HG03460 (cell line): Measurements from ENCODE around the gene BAHD1.

ENCODE experiments used
- ATAC-seq: cut with Tn5 transposase; IDR thresholded peaks from one replicate; pipeline ENCODE4 v1.9.1; 2021; ENCODE audit not compliant: unreplicated experiment

Gene BAHD1

GRCh38 chr15:40464595-40465185, 23.9 kb downstream of the BAHD1 start:
- no peak for ATAC-seq

- ATAC-seq, result no peak
Observed at GRCh38 chr15:40465939-40466338, 25.2 kb downstream of the BAHD1 start.

DNA sequence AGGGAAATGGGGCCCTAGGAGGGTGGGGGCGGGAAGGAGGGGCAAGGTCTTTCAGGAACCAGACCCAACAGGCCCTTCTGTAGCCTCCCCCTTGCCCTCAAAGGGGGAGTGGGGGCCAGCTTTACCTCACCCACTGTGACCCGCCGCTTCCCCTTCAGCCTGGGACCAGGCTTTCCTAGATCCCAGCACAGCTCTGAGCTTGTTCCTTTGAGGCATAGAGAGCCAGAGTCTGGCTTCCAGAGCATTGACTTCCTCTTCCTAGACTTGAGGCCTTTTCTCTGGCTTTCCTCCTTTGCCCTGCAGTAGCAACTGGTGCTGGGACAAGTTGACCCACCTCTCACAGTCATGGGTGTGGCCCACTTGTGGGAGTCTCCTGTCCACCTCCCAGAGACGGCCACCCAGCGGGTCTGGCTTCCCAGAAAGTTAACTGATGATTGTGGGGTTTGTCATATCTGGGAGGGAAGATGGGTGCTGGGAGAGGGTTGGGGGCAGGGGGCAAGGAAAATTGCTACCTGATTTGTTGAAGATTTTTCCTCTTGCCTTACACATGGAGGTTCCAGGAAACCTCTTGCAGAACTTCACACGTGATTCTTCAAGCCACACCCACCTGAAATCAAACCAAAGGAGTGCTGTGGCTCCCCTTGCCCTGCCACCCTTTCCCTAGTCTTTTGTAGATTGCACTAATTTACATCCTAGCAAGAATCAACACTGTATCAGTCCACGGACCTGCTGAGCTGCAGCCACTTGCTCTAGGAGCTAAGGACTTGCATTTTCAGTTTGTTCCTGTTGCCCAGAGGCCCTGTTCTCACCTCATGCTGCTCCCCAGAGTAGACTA, 25.9 kb downstream of the BAHD1 start:
- ATAC-seq, result no peak

- no peak for ATAC-seq
Observed at GRCh38 chr15:40467261-40467615, 26.5 kb downstream of the BAHD1 start.

- no peak for ATAC-seq
Observed at GRCh38 chr15:40468898-40469331, 28.2 kb downstream of the BAHD1 start.

DNA sequence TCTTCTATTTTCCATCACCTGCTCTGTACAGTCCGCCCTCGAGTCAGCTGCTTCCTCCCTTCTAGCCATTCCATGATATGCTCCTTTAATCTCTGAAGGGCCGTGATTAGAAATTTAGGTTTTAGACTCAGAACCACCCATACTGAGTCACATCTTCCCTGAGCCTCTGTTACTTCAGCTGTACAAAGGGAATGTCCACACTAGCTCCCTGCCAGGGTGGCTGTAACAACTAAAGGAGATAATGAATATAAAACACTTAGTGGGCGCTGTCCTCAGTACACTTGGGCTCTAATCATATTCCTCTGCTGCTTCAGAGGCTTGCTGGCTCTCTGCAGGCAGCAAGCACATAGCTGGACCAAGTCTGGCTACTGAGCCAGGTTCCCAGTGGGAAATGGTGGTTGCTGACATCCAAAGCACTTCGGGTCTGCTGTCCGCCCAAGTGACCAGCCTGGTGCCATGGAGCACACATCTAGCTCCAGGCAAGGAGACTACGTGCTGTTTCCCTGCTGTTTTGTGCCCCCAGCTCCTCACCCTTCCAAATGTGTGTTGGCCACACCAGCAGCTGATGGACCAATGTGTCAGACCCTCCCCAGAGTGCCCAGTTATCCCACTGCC, 29.1 kb downstream of the BAHD1 start:
- no peak for ATAC-seq

- peak; percentile 65 for ATAC-seq
Observed at GRCh38 chr15:40470423-40471104, 29.8 kb downstream of the BAHD1 start, which contains the start of gene CHST14. TSS of gene CHST14 (plus strand) at chr15:40470984. CDS start at chr15:40471214, 230 bp downstream.

DNA sequence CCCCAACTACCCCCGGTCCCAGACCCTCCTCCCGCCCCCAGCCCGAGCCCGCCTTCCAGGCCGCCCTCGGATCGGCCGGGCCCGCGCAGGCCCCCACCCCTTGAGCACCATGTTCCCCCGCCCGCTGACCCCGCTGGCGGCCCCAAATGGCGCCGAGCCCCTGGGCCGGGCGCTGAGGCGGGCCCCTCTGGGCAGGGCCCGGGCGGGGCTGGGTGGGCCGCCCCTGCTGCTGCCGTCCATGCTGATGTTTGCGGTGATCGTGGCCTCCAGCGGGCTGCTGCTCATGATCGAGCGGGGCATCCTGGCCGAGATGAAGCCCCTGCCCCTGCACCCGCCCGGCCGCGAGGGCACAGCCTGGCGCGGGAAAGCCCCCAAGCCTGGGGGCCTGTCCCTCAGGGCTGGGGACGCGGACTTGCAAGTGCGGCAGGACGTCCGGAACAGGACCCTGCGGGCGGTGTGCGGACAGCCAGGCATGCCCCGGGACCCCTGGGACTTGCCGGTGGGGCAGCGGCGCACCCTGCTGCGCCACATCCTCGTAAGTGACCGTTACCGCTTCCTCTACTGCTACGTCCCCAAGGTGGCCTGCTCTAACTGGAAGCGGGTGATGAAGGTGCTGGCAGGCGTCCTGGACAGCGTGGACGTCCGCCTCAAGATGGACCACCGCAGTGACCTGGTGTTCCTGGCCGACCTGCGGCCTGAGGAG, 30.5 kb downstream of the BAHD1 start:
- ATAC-seq, result peak; percentile 40

DNA sequence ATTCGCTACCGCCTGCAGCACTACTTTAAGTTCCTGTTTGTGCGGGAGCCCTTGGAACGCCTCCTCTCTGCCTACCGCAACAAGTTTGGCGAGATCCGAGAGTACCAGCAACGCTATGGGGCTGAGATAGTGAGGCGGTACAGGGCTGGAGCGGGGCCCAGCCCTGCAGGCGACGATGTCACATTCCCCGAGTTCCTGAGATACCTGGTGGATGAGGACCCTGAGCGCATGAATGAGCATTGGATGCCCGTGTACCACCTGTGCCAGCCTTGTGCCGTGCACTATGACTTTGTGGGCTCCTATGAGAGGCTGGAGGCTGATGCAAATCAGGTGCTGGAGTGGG, 31.0 kb downstream of the BAHD1 start:
- ATAC-seq, result peak; percentile 25

DNA sequence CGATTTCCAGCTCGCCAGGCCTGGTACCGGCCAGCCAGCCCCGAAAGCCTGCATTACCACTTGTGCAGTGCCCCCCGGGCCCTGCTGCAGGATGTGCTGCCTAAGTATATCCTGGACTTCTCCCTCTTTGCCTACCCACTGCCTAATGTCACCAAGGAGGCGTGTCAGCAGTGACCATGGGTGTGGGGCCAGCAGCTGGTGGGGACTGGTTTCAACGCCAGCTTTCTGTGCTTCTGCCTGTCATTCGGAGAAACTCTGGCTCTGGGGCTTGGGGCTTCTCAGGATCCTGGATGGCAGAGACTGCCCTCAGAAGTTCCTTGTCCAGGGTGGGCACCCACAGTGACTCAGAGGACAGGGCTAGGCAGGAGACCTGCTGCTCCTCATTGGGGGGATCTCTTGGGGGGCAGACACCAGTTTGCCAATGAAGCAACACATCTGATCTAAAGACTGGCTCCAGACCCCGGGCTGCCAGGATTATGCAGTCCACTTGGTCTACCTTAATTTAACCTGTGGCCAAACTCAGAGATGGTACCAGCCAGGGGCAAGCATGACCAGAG, 31.5 kb downstream of the BAHD1 start:
- no peak for ATAC-seq

DNA sequence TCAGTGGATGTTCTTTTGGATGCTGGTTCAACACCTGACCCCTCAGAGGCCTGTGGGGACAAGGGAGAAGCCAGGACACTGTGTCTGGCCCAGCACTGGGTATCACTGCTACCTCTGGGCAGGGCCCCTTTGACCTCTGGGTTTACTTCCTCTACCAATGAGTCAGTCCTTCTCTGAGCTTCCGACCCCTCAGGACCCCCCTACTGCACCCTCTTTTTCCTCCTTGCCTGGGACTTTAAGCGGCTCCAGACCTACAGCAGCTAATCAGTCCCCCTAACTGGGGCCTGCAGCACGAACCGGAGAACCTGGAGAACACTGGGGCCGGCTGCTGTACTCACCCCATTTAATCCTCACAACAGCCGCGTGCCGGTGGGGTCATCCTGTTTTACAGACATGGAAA, 33.8 kb downstream of the BAHD1 start:
- no peak for ATAC-seq

GRCh38 chr15:40477642-40478327, 37.0 kb downstream of the BAHD1 start:
- no peak for ATAC-seq

DNA sequence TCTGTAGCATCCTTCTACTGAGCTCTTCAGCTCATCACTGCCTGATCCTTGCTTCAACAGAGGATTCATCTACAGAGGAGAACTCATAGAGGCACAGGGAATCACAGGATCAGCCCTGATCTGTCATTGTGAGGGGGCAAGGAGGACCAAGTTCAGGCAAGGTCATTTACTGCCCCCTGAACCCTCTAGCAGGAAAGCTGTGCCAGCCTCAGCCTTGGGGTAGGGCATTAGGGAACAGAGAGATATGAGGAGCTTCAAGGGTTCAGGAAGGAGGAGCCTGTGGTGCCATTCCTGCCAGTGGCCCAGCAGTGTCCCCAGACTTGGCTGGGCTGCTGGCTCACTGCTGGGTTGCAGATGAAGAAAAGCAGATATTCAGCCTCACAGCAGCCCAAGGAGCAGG, 38.3 kb downstream of the BAHD1 start:
- no peak for ATAC-seq

- no peak for ATAC-seq
Observed at GRCh38 chr15:40481341-40482074, 40.8 kb downstream of the BAHD1 start.

GRCh38 chr15:40483919-40484318, 43.2 kb downstream of the BAHD1 start:
- ATAC-seq, result no peak

DNA sequence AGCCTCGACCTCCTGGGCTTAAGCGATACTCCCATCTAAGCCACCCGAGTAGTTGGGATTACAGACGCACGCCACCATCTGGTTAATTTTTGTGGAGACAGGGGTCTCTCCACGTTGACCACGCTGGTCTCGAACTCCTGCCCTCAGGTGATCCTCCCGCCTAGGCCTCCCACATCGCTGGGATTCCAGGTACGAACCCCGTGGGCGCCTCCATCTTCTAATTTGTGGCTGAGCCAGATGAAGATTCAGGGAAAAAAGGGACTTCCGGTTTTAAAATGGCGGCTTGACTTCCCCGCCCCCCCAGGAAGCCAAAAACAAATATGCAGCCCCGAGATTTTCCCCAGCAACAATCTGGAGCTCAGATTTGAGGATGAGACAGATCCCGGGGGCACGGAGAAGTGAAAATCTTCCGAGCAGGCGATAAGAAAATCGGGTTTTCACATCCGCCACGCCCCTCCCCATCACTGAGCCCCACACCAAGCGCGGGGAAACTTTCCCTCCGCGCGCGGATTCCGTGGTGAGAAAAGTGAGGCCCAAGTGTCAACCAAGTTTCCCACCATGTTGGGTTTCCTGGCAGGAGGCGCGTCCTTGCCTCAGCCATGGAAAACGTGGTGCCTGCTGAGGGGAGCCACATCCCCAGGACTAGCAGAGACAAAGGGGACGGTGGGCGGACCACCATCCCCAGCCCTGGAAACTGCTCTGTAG, 45.5 kb downstream of the BAHD1 start:
- ATAC-seq, result no peak

- ATAC-seq, result no peak
Observed at GRCh38 chr15:40487816-40488682, 47.3 kb downstream of the BAHD1 start.
